ENCODE measurements around the gene PRLH. TPM values are rescaled to one million over a fixed set of nuclear protein-coding genes. Genes with fewer than 3 reads are reported as not detected.

Gene PRLH
- polyA plus RNA-seq, 6 donors from 2014 or later, result not detected

DNA sequence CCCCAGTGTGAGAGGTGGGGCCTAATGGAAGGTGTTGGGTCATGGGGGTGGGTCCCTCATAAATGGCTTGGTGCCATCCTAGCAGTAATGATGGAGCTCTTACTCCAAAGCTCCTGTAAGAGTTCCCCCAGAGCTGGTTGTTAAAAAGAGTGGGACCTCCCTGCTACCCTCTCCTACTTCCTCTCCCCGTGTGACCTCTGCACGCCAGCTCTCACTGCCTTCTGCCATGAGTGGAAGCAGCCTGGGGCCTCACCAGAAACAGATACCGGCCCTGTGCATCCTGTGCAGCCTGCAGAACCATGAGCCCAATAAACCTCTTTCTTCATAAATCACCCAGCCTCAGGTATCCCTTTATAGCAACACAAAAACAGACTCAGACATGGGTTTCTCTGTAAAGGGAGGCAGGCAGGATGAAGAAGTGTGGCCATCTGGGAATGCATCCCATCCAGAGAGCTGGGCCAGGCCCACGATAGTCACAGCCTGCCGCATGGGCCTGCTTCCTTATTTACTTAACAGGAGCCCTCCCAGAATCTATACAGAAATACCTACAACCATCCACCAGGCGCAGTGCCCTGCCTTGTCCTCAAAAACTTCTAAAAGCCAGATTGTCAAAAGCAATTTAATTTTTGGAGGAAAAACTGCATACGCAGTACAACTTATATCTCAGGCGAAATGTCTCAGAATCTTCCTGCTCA, 7.5 kb downstream of the PRLH start:
- ATAC-seq (ENCODE audit: low read depth in 2 of 2), result no peak
- H3K27ac Mint-ChIP-seq, result peak overlapping the region in 2 of 6 donors; percentile 10 to 54
- H3K27me3 Mint-ChIP-seq, result peaks cover 13 to 35% (median 20%) of the 10 kb centered on the region in 3 donors
- H3K36me3 Mint-ChIP-seq, result peaks cover 0 to 2% of the 10 kb centered on the region in 2 donors
- peaks cover 0 to 9% (median 5%) of the 10 kb centered on the region in 3 donors for H3K4me1 Mint-ChIP-seq
- DNase-seq, result no peak
- peak overlapping the region in 1 of 8 donors; percentile 61 for H3K4me3 Mint-ChIP-seq
- peaks cover 0 to 4% (median 2%) of the 10 kb centered on the region in 7 donors for H3K9me3 Mint-ChIP-seq

DNA sequence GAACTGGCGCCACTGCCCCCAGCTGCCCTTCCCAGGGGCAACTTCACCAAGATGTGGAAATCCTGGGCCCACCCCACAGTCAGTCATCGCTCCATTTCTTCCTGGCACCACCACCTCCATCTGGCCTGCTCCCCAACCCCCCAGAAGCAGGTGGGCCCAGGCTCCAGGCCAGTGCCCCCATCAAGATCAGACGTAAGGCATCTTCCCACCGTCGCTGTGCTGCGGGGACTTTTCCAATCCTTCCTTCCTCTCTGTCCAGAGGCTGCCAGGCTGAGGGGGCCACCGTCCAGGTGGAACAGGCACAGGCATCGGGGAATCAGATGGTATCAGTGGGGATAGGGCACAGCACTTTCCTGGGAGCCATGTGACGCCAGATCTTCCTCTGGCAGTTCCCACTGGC, 8.1 kb downstream of the PRLH start:
- H3K36me3 Mint-ChIP-seq, result no peaks in the 10 kb centered on the region
- peaks cover 0 to 1% (median 0%) of the 10 kb centered on the region in 7 donors for H3K9me3 Mint-ChIP-seq
- peaks cover 13 to 31% (median 14%) of the 10 kb centered on the region in 3 donors for H3K27me3 Mint-ChIP-seq
- H3K4me3 Mint-ChIP-seq, result no peak overlapping the region
- no peak for DNase-seq
- peaks cover 0 to 9% (median 5%) of the 10 kb centered on the region in 3 donors for H3K4me1 Mint-ChIP-seq
- peak overlapping the region in 2 of 6 donors; percentile 10 to 27 for H3K27ac Mint-ChIP-seq
- ATAC-seq (ENCODE audit: low read depth in 2 of 2), result no peak

DNA sequence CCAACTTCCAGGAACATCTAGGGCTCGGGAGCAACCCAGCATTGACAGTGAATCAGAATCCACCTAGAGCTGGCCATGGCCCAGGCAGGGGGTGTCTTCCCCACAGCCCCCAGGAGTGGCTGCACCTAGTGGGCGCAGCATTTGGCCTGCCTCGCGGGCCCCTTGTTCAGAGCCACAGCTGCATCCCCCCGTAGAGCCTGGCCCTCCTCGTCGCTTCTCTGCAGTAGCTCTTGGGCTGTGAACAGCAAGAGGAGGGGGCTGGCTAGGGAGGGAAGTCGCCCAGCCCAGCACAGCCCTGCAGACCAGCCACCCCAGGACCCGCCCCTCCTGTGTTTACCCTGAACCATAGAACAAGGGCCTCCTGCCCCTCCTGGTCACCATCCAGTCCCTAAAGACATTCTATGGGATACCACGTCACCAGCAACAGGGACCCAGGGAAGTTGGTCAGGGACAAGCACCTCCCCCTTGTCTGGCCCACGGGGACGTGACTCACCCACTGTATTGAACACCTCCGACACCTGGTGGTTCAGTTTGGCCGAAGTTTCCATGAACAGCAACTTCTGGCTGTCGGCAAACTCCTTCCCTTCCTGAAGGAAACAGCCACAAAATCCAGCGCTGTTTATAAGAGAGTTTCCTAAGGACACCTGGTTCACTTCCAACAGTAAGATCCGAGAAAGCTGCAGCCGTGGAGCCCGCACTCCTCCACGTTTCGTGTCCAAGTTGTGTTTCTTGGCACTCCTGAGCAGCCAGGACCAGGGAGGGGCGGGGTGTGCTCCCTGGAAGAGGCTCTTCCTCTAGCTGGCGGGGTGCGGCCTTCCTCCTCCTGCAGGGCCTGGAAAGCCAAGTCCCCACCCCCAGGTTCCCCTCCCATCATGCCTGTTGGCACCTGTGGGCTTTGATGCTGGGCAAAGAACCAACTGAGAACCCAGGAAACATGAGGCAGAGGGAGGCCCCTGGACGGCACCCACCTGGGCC, 8.8 kb downstream of the PRLH start:
- DNase-seq, result no peak
- H3K4me3 Mint-ChIP-seq, result no peak overlapping the region
- no peak overlapping the region for H3K27ac Mint-ChIP-seq
- no peak for ATAC-seq (ENCODE audit: low read depth in 2 of 2)
- peaks cover 10 to 26% (median 13%) of the 10 kb centered on the region in 3 donors for H3K27me3 Mint-ChIP-seq
- H3K36me3 Mint-ChIP-seq, result no peaks in the 10 kb centered on the region
- H3K9me3 Mint-ChIP-seq, result no peaks in the 10 kb centered on the region
- H3K4me1 Mint-ChIP-seq, result peaks cover 0 to 9% (median 5%) of the 10 kb centered on the region in 3 donors

DNA sequence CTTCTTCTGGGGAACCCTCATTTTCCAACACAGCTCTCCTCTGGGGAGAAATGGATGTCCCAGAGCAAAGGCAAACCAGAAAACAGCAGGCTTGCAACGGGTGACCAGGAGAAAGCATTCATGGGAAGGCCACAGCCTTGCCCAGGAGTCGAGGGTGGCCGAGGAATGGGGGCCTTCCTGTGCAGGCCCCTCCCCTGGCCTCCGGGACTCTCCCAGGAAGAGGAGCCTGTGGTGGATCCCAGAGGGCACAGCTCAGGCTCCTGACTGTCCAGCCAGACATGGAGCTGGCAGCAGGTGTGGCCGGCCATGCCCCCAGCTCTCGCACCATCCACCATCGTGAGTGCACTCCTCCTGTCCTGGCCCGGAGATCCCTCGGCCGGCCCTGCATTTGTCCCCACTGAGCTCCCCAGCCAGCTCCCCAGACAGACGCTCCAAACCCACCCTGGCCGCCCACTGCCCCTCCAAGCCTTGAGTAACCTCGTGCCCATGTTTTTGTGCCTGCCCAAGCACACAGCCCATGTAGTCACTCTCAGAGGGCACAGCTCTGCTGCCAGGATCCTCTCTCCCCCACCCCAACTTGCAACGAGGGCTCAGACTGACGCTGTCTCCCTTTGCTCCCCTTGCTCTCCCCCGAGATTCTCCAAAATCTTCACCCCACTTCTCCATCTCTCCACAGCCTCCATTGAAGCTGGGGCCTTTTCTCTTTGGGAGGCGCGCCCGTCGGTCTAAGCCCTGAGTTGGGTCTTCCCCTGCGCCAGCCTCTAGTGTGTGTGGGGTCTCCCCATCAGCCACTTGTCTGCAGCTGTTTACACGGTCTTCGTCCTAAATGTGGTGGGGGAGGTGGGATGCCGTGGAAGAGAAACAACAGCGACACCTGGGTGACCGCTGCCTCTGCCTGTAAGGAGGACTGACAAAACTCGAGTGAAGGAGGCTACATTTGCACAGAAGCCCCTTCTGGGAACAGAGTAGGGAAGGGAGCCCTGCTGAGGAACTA, 9.8 kb downstream of the PRLH start:
- no peak for ATAC-seq (ENCODE audit: low read depth in 2 of 2)
- no peak for DNase-seq
- H3K27ac Mint-ChIP-seq, result no peak overlapping the region
- no peak overlapping the region for H3K4me3 Mint-ChIP-seq
- H3K36me3 Mint-ChIP-seq, result no peaks in the 10 kb centered on the region
- no peaks in the 10 kb centered on the region for H3K9me3 Mint-ChIP-seq
- H3K4me1 Mint-ChIP-seq, result peaks cover 0 to 9% (median 5%) of the 10 kb centered on the region in 3 donors
- H3K27me3 Mint-ChIP-seq, result peaks cover 10 to 26% (median 13%) of the 10 kb centered on the region in 3 donors

DNA sequence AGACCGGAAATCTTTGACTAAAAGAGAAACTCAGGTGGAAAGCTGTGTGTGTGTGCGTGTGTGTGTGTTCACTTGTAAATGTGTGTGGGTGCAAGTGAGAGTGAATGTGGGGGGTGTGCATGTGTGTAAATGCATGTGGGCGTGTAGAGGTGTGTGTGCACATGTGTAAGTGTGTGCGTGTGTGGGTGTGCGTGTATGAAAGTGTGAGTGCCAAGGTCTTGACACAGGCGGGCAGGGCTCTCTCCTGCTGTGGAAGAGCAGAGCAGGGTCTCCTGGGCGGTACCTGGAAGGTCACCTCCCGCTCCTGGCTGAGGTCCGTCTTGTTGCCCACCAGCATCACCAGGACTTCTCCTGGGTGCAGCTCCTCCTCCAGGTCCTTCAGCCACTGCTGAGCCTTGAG, 10.6 kb downstream of the PRLH start:
- peaks cover 0 to 3% (median 2%) of the 10 kb centered on the region in 3 donors for H3K4me1 Mint-ChIP-seq
- no peaks in the 10 kb centered on the region for H3K9me3 Mint-ChIP-seq
- peak overlapping the region in 1 of 6 donors; percentile 78 for H3K27ac Mint-ChIP-seq
- peak overlapping the region in 1 of 8 donors; percentile 50 for H3K4me3 Mint-ChIP-seq
- no peaks in the 10 kb centered on the region for H3K36me3 Mint-ChIP-seq
- H3K27me3 Mint-ChIP-seq, result peaks cover 10 to 24% (median 13%) of the 10 kb centered on the region in 3 donors
- DNase-seq, result no peak
- no peak for ATAC-seq (ENCODE audit: low read depth in 2 of 2)

DNA sequence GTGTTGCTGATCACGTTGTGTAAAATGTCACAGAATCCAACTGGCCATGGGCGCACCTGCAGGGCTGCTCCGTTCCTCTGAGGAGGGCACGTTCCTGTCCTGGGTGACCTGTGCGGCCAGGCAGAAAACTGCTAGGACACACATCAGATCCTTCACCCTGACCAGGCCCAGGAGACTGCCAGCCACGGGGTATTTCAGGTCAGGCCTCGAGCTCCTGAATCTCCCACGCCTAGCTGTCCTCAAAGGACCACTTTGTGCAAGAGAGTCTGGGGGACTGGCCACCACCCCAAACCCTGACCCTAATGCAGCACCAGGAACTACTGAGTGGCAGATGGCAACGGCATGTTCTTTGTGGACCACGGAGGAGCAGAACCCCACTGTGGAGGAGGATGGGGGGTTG, 11.1 kb downstream of the PRLH start:
- H3K4me1 Mint-ChIP-seq, result peaks cover 0 to 2% (median 0%) of the 10 kb centered on the region in 3 donors
- no peak for DNase-seq
- no peaks in the 10 kb centered on the region for H3K36me3 Mint-ChIP-seq
- peak overlapping the region in 1 of 6 donors; percentile 16 for H3K27ac Mint-ChIP-seq
- no peak for ATAC-seq (ENCODE audit: low read depth in 2 of 2)
- no peaks in the 10 kb centered on the region for H3K9me3 Mint-ChIP-seq
- H3K27me3 Mint-ChIP-seq, result peaks cover 10 to 19% (median 13%) of the 10 kb centered on the region in 3 donors
- no peak overlapping the region for H3K4me3 Mint-ChIP-seq

DNA sequence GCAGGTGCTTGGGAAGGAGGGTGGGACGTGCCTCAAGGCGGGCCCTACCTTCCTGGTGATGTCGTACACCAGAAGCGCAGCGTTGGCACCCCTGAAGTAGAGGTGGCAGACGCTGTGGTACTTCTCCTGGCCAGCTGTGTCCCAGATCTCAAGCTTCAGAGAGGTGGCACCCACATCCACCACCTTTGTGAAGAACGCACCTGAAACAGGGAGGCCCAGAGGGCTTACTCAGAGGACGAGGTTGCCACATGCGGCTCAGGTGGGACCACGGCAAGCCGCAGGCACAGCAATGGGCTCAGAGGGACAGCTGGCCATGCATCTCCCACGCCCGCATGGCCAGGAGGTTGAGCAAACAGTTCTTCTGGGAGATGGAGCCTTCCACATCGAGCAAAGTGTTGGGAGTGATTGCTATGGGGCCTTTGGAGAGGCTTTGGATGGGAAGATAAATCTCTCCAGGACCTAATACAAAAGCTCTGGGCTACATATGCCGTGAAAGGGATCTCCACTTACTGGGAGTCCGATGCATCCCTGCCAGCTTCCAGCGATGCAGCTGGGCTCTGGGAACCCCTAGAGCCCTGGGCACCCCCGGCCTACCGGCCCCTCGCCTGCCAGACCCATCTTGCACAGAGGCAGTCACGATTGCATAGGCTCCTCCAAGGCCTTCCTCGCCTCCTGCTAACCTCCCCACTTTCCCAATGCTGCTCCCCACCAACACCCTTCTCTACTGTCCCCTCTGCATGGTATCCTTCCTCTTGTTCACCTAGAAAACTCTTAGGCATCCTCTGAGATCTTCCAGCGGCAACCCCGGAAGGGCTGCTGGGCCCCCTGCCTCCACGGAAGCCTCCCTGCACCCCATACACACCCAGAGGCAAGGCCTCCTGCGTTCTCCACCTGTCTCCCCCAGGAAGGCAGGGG, 11.8 kb downstream of the PRLH start:
- Mint-ChIP-seq H3K36me3 (no peaks in the 10 kb centered on the region), H3K4me1 (peaks cover 0 to 2% (median 0%) of the 10 kb centered on the region in 3 donors), H3K4me3 (no peak overlapping the region), H3K27me3 (peaks cover 10 to 17% (median 13%) of the 10 kb centered on the region in 3 donors), H3K27ac (peak overlapping the region in 1 of 6 donors; percentile 6), H3K9me3 (no peaks in the 10 kb centered on the region)
- ATAC-seq (ENCODE audit: low read depth in 2 of 2) (no peak), DNase-seq (no peak)

DNA sequence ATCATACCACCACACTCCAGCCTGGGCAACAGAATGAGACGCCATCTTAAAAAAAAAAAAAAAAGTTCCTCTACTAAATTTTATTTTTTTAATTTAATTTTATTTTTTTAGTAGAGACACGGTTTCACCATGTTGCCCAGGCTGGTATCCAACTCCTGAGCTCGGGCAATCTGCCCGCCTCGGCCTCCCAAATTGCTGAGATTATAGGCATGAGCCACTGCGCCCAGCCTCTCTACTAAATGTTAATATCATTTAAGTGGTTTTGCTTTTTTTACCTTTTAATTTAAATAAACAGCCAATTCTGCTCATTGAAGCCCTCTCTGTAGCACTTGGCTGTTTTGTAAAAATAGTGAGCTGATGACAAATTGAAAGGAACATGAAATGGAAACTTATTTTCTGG, 15.0 kb downstream of the PRLH start:
- Mint-ChIP-seq H3K27ac (peak overlapping the region in 1 of 6 donors; percentile 34), H3K4me3 (no peak overlapping the region), H3K27me3 (peaks cover 5 to 10% (median 8%) of the 10 kb centered on the region in 3 donors), H3K4me1 (peaks cover 0 to 2% (median 0%) of the 10 kb centered on the region in 3 donors), H3K9me3 (no peaks in the 10 kb centered on the region), H3K36me3 (no peaks in the 10 kb centered on the region)
- no peak for ATAC-seq (ENCODE audit: low read depth in 2 of 2)
- DNase-seq, result no peak

DNA sequence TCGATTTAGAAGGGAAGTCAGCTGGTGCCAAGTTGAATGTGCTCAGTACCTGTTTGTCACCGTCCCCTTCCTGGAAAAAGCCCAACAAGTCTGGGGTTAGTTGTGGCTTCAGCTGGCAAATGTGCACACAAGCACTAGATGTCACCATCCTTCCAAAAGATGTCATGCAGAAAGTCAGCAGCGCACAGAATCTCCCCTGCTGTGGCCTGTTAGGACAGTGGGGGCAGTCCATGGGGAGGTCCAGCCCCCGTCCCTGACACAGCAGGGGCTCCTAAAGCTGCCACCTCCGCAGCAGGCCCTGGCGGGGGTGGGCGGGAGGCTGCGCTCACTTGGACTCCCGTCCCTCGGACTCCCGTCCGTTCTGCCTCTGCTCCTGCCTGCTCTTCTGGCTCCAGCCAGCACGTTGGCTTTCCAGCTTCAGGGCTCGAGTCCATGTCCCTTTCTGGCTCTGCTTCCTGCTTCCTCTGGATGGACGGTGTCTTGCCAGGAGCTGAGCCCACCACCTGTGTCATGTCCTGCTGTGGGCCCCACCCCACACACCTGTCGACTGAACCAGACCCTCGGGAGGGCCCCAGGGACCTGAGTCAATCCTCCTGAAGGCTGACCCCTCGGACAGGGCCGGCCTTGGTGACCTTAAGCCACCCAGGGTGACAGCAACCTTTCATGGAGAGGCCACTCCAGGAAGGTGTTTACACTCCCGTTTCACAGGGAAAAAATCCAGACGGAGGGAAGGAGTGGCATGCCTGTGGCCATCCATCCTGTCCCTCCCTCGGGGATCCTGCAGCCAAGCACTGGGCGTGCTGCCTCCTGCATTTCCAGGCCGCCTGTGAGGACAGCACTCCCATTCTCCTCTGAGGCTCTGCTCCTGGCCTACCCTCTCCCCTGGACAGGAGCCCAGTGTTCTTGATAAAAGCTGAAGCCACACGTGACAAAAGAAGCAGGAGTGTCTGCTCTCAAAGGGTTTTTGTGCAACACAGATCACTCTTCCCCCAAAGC, 15.7 kb downstream of the PRLH start:
- ATAC-seq (ENCODE audit: low read depth in 2 of 2) (peak; percentile 85 to 87), DNase-seq (peak; percentile 55)
- Mint-ChIP-seq H3K4me1 (peaks cover 0 to 2% (median 0%) of the 10 kb centered on the region in 3 donors), H3K9me3 (no peaks in the 10 kb centered on the region), H3K27ac (peak overlapping the region in 3 of 6 donors; percentile 24 to 62 (median 34)), H3K4me3 (no peak overlapping the region), H3K36me3 (no peaks in the 10 kb centered on the region), H3K27me3 (peaks cover 2 to 6% (median 2%) of the 10 kb centered on the region in 3 donors)

DNA sequence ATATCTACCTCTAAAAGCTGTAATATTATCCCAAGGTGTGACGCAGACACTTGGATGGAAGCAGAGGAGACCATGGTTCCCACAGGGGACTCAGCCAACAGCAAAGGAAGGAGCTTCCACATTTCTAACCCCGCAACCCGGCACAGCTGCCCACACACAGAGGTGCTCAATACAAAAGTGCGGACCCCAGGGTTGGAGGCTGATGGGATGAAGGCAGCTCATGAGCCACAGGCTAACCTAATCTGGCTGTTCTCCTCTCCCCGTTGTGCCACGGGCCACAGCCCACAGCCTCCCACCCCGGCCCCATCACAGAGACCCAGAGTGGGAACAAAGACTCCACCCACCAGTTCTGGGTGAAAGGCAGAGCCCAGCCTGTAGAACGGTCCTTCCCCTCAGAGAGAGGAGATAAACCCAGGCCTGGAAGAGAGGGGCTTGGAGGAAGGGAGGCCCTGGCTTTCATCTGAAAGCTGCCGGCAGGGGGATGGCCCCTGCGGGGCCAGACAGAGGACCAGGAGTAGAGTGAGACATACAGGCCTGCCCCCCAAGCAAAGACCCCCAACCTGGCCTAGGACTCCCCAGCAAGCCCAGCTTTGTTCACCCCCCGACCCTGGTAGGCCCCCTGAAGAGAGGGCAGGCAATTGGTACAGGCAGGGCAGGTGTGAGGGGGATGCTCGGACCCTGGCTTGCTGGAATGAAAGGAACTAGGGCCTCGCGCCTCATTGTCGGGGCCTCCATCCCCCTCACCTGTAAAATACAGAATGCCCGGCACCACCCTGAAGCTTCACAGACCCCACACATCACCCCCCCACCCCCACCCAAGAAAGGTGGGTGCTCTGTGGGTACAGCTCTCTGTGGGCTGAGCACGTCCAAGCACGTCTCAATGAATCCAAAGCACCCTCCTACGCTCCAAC, 17.3 kb downstream of the PRLH start:
- Mint-ChIP-seq H3K9me3 (no peaks in the 10 kb centered on the region), H3K27ac (peak overlapping the region in 2 of 6 donors; percentile 28 to 38)

More for the DNA sequence above, 17.3 kb downstream of the PRLH start:
- no peaks in the 10 kb centered on the region for H3K36me3 Mint-ChIP-seq
- ATAC-seq (ENCODE audit: low read depth in 2 of 2) (no peak), DNase-seq (no peak)
- H3K4me3 Mint-ChIP-seq, result no peak overlapping the region
- peaks cover 0 to 12% (median 0%) of the 10 kb centered on the region in 3 donors for H3K27me3 Mint-ChIP-seq
- H3K4me1 Mint-ChIP-seq, result peaks cover 0 to 2% (median 0%) of the 10 kb centered on the region in 3 donors
